Jurkat, Clone E6-1 (cell line): Measurements from ENCODE around the gene P4HB. TPM values are rescaled to one million over a fixed set of nuclear protein-coding genes. Genes with fewer than 3 reads are reported as not detected.

Experiments
- DNase-seq: peaks from one replicate; pipeline ENCODE4 v3.0.0-alpha.2; 2011; ENCODE audit warnings: low read depth, low spot score
- H3K4me3 ChIP-seq: 2 replicates; pipeline ENCODE4 v1.5.1; 2011; ENCODE audit warnings: mild to moderate bottlenecking, low read length, control low read depth, moderate library complexity
- polyA plus RNA-seq: library from polyadenylated mRNA; unstranded; fragments of >200 nt; gene quantifications from one replicate; pipeline ENCODE4 v1.2.1, GENCODE V29; 2012; ENCODE audit warnings: missing spikeins; ENCODE audit not compliant: insufficient read length, insufficient read depth

P4HB gene
- polyA plus RNA-seq: 267 TPM

DNA sequence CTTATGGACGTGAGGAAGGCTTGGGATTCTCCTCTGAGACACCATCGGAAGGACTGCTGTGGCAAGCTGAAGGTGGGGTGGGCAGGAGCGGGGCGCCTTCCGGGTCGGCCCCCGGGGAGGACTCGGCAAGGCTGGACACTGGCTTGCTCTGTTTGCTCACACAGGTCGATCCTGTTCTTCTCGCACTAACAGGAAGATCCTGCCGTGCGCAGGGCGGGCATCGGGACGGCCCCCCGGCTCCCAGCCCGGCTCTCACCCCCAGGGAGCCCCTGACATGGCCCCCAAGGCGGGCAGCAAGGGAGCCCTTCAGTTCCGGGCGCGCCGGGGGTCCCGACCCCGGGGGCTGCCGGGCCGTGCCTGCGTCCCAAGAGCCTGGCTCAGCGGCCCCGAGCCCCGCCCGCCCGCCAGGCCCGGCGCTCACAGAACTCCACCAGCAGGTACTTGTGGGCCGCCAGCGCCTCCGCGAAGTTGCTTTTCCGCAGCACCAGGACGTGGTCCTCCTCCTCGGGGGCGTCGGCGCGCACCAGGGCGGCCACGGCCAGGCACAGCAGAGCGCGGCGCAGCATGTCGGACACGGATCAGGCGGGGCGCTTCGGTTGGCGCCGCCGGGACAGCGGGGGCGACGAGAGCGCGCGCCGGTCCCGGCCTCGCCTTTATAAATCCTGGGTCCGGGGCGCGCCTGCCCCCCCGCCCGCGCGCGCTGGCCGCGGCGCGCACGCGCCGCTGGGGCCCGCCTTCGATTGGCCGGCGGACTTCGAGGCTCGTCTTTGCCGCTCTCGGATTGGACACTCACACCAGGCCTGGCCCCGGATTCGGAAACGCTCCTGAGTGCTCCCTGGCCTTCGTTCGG is at the start of gene P4HB:
Gene P4HB (minus strand): TSS at position 630 of the 850 bp plus-strand sequence. CDS start 64 bp downstream, at position 566.
- no peak for DNase-seq
- peak within 1 kb of the TSS; percentile 75 for H3K4me3 ChIP-seq

DNA sequence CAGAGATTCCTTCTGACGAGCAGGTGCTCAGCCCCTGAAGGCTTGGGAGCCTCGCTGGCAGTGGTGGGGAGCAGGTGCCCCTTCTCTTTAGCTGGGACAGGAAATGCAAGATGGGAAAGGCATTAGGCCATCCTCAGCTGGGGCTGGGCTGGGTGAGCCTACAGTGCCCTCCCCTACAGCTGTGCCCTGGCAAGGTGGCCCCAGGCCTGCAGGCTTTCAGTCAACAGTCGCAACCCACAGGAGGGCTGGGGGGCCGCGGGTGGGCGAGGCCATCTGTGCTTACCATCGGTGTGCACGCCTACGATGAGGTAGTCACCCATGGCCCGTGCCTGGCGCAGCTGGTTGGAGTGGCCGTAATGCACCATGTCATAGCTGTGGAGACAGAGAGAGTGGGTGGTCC is 48.9 kb upstream of the P4HB start:
- no peak overlapping the region for H3K4me3 ChIP-seq
- DNase-seq: no peak

DNA sequence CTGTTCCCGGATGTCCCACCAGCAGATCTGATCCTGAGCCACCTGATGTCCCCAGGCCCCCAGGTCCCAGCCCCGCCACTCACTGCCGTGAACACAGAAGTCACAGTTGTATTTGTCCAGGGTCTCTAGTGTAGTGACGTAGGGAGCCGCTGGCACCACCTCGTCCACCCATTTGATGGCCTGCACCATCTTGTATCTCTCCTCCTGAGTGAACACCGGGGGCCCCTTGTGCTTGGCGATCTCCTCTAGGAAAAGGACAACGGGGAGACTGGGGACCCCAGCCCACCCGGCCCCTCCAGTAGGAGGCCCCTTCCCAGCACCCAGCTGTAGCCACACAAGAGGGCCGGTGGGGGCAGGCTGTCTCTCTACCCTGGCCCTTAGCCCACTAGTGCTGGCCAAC is 48.5 kb upstream of the P4HB start:
- DNase-seq: no peak
- no peak overlapping the region for H3K4me3 ChIP-seq

DNA sequence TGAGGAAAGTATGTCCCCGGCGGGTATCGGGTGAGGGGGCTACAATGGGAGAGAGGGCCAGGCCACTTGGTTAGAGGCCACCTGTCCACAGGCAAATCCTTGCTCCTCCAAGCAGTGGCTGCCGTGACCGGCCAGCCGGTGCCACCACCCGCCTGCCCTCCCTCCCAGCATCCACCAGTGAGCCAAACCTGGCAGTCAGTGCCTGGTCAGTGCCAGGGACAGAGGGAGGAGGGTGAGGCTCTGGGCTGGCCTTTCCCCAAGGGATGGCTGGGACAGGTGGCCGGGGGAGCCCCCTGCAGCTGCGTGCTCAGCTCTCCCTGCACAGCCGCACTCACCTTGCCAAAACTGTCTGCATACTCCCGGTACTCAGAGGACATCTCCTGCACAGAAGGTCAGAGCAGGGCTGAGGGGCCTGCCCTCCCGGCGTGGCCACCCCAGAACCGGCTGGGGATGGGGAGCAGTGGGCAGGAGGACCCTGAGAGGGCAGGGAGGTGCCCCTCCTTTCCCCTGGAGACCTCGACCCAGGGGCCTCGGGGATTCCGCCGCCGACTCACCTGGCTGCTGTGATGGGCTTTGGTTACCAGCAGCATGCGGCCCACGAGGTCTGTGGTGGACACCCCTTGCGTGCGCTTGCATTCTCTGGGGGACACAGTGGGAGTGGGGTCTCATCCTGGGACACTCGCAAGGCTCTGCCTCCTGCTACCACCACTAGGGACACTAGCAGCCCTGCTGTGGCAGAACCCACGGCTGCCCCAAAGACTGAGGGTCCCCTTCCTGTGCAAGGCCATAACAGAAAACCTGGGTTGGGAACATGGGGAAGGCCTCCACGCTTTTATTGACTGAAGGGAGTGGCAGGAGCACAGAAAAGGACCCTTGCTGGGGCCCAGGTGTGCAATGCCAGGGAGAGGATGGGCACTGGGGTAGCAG is 47.1 kb upstream of the P4HB start:
- no peak for DNase-seq

DNA sequence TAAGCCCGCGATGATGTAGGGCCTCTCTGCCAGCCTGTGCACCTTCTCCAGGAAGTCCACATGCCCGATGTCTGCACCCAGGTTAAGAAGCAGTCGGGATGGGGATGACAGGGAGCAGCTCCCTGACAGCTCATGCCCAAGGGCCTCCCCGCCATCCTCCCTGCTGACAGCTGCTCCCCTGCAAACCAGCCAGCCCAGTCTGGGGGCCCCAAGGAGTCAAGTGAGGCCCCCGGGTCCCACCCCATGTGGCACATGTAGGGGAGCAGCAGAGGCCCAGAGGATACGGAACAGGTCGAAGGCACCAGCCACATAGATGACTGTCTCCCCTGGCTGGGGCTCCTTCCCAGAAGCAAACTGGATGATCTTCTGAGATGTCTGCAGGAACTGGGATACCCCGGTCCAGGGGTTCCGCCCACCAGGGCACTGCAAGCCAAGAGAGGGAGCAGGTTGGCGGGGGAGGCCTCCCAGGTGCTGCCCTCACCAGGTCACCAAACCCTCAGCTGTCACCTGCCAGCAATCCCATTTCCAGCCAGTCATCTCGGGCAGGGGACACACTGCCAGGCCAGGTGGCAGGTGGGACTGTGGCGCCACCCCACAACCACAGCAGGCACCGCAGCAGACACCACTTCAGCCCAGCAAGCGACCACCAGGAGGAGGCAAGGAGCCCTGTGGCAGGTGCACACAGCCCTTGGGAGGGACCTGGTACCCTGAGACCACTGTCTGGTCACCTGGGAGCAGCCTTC is 46.3 kb upstream of the P4HB start:
- H3K4me3 ChIP-seq: no peak overlapping the region
- no peak for DNase-seq

More for the DNA sequence above, 47.1 kb upstream of the P4HB start:
- H3K4me3 ChIP-seq: no peak overlapping the region

DNA sequence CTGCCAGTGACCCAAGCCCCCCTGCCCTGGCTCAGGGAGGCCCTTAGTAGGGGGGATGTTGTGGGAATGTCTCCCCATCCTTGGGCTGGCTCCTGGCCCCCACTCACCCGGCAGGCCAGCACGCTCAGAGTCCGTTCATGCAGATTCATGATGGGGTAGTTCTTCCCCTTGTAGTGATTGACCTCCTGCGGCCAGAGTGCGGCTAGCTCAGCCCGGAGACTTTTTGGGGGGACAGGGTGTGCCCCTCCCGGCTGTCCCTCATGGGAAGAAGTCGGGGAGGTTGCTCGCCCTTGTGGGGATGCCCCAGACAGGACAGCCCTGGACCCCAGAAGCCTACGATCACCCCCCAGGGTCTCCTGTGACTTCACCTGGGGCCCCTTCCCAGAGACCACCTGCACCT is 45.7 kb upstream of the P4HB start:
- H3K4me3 ChIP-seq: no peak overlapping the region

DNA sequence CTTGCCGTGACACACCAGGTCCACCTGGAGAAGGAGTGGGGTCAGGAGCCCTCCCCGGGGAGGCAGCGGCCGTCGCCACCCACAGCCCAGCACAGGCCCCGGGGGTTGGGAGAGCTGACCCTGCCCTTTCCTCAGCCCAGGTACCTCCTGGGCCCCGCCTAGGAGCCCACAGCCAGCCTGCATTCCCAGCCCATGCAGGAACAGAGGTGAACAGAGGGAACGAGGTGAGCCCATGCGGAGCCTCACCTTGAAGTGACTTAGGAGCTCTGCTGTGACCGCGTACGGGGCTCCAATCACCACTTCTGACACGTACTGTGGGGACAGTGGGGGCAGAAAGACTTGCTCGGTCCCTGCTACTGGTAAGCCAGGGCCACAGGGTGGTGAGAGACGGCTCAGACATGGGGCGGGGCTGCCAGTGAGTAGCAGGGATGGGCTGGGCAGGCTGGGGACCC is 45.1 kb upstream of the P4HB start:
- DNase-seq: no peak

More for the DNA sequence above, 45.7 kb upstream of the P4HB start:
- DNase-seq: no peak

DNA sequence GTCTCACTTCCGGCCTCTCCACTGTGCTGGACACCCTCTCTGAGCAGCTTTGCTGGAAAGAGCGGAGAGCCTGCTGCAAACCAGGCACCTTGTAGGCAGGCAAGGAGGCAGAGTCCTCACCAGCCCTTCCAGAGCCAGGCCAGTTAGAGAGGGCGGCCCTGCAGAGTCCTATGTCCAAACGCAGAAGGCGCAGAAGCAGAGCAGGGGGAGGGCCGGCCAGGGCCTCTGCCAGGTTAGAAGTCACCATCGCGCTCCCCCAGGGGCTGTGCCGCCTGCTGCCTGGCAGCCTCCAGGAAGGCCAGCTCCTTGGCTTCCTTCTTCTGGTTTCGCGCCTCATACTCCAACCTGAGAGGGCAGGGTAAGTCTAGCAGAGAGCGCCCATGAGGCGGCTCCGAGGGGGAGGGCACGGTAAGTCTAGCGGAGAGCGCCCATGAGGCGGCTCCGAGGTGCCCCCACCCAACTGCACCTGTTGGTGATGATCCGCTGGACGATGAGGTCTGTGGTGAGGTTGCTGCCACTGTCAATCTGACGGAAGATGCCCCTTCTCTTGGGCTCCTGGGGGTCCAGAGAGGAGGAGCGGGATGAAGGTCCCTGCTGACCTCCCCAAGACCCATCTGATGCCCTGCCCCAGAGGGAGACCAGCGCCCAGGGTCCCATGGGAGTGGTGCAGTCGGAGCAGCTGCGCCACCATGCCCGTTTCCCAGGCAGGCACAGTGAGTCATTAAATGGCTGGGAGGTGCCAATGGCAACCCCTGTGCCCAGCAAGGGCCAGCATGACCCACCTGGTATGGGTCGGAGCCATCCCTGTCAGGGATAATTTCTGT is 44.5 kb upstream of the P4HB start:
- DNase-seq: no peak
- no peak overlapping the region for H3K4me3 ChIP-seq

More for the DNA sequence above, 45.1 kb upstream of the P4HB start:
- no peak overlapping the region for H3K4me3 ChIP-seq

DNA sequence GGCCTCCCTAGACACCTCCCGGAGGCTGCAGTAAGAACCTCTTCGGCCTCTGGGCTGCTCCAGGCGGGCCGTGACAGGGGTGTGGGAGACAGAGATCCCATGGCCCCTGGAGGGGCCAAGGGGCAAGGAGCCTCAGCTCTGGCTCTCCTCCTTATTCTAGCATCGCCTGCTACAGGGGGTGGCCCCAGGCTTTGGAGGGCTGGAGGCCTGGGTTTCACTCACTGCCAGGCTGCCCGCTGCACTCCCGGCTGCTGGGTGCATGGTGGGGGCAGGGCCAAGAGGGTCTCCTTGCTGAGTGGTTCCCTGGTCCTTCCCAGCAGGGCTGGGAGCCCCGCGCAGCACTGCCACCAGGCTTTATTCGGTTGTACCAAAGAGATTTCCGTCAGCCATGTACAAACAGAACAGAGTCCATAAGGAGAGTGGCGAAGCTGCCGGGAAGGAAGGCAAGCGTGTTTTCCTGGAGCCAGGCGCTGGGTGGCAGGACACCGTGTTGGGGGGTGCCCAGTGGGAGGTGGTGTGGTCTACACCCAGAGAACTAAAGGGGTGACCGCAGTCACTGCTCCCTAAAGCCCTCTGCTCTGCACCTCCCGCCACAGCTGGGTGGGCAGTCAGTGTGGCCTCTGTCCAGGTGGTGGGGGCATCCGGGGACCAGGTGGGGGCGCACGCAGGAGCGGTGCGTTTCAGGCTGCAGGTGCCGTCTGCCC is 43.7 kb upstream of the P4HB start:
- DNase-seq: no peak
- H3K4me3 ChIP-seq: no peak overlapping the region

DNA sequence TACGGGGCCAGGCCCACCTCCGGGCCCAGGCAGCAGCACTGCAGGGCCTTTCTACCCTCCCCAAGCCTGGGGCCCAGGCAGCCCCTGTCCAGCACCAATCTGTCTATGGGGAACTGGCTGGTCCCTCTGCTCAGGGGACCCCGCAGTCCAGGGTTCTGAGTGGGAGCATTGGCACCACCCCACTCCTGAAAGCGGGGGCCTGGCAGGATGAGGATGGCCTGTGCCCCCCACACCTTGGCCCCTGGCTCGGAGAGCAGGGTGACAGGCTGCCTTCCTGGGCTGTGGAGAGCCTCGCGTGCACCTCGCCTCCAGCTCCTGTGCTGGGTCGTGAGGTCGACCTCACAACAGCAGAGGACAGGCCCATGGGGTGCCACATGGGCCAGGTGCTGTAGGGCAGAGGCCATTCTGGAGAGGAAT is 43.1 kb upstream of the P4HB start:
- H3K4me3 ChIP-seq: no peak overlapping the region

DNA sequence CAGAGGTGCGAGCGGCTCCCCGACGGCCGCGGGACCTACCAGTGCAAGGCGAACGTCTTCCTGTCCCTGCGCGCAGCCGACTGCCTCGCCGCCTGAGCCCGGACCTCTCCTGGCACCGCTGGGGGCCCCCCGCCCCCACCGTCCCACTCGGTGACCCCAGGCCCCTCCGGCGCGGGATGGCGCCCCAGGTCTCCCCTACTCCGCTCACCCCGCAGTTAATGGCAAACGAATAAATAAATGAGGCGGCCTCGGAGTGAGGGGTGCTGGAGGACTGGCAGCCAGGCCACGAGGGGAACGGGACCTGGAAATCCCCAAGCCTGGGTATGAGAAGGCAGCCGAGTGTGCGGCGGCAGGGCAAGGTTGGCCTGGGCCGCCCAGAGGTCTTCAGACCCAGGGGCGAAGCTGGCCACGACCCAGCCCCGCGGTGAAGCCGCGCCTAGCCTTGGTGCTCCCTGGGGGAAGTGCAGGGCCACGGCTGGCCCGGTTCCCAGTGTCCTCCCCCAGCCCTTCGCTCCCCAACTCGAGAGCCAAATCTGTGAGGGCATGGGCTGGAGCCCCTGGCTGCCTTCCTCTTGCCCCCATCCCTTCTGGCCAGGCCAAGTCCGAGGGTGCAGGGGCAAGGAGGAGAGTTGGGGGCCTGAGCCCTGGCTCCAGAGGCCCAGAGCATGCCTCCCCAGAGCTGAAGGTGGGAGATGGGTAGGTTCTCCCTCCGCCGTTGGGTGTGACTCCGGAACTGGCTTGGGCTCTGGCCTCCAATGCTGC is 42.5 kb upstream of the P4HB start:
- DNase-seq: no peak
- no peak overlapping the region for H3K4me3 ChIP-seq

More for the DNA sequence above, 43.1 kb upstream of the P4HB start:
- no peak for DNase-seq

DNA sequence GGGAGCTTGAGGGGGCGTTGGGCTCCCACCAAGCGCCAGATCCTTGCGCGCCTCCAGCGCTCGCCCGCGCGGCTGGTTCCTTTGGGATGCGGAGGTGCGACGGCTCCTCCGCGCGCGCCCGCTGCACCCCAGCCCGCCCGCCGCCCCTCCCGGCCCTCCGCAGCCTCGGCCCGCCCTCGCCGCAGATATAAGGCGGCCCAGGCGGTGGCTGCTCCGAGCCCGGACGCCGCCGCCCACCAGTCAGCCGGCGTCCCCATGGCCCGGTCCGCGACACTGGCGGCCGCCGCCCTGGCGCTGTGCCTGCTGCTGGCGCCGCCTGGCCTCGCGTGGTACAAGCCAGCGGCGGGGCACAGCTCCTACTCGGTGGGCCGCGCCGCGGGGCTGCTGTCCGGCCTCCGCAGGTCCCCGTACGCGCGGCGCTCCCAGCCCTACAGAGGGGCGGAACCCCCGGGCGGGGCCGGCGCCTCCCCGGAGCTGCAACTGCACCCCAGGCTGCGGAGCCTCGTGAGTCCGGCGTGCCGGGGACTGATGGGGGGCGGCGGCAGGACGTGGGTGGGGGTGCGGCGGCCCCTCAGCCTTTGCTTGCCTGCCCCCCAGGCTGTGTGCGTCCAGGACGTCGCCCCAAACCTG is 41.8 kb upstream of the P4HB start, which contains the start of gene NPB:
Gene NPB (plus strand): TSS at position 216 of the 630 bp plus-strand sequence. CDS start 40 bp downstream, at position 256.
- H3K4me3 ChIP-seq: no peak within 1 kb of the TSS
- DNase-seq: no peak

DNA sequence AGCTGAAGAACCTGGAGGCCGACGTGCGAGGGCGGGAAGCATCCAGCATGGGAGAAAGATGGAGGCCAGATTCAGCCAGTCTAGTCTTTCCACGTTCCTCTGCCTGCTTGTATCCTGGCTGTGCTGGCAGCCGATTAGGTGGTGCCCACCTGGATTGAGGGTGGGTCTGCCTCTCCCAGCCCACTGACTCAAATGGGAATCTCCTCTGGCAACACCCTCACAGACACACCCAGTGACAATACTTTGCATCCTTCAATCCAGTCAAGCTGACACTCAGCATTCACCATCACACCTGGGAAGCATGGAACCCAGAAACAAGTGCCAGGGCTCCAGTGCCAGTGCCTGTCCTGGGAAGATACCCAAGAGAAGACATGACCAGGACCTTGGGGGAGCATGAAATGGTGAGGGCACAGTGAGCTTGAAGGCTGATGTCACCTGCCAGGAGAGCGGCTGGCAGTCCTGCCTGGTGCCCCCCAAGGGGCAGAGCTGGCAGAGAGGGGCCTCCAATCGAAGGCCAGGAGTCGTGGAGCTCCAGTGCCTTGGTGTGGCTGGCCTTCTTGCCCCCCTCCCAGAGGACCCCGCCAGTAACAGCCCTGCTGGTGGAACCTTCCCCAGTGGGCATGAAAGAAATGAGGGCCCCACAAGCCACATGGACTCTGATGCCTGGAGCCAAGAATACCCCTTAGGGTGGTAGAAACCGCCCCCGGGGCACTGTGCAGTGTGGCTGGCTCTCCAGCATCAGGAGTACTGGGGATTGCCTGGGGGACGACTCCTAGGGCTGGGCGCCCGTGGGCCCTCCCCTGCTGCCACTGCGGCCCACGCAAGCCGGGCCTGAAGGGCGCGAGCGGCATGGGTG is 41.1 kb upstream of the P4HB start:
- H3K4me3 ChIP-seq: no peak overlapping the region
- no peak for DNase-seq

DNA sequence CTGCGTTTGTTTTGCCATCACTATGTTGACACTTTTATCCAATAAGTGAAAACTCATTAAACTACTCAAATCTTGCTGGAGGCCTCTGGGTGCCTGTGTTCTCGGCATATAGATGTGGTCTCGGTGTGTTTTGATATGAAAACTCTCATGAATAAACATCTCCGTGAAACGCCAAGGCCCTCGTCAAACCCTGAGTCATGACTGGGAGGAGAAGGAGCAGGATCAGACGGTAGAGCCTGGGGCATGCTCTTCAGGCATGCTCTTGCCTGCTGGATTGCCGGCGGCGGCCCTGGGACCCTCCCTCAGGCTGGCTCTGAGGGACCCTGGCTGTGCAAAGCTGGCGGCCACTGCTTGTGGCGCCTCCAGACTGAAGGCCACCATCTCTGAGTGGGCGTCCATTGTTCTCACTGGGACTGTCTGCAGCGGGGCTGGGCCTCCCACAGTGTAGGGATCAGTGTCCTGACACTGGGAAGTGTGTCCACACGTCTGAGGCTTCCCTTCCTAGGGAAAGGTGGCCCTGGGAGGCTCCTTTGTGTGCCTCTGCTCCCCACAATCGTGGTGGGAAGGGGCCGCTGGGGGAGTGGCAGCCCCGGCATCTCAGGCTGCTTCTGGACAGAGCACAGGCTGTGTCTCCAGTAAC is 40.0 kb upstream of the P4HB start:
- H3K4me3 ChIP-seq: no peak overlapping the region
- no peak for DNase-seq

DNA sequence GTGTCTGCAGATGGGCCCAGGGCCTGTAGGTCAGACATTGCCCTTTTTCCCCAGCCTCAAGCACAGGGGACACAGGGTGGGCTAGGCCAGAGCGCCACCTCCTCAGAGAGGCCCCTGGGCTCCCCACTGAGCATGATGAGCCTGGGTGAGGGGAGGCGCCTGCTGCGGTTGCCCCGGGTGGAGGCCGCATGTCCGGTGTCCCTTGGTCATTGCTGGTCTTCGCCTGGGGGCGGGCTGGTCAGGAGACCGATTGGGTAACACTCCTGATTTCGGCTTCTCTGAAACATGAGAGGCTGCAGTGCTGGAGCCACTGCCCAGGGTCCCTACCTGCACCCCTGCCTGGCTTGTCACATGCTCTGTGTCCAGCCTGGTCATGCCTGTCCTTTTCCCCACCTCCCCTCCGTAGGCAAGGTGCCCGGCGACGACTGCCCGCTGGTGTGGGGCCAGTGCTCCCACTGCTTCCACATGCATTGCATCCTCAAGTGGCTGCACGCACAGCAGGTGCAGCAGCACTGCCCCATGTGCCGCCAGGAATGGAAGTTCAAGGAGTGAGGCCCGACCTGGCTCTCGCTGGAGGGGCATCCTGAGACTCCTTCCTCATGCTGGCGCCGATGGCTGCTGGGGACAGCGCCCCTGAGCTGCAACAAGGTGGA is 39.3 kb upstream of the P4HB start:
- no peak overlapping the region for H3K4me3 ChIP-seq
- no peak for DNase-seq
